Hepatocyte (in vitro differentiated cells): ENCODE data around the gene SPAG16.

Experiments used
- EZH2 ChIP-seq: fragments of 200-600 bp; sonication (generic); IDR thresholded peaks from 2 replicates; pipeline ENCODE4 v1.6.1; 2016; ENCODE audit warnings: antibody characterized with exemption, mild to moderate bottlenecking, borderline replicate concordance
- EZH2phosphoT487 ChIP-seq: fragments of 200-600 bp; sonication (generic); IDR thresholded peaks from one replicate; pipeline ENCODE4 v1.6.1; 2018; ENCODE audit warnings: antibody characterized with exemption, mild to moderate bottlenecking, low read depth, moderate library complexity; ENCODE audit not compliant: unreplicated experiment, severe bottlenecking
- TF ChIP-seq, protein P1 (sequence below): fragments of 200-600 bp; sonication (generic); IDR thresholded peaks from 2 replicates; pipeline ENCODE4 v1.5.1; 2016; ENCODE audit warnings: antibody characterized with exemption, mild to moderate bottlenecking; ENCODE audit not compliant: poor library complexity

GRCh38 chr2:214361116-214361515, 1076.9 kb downstream of the SPAG16 start:
- TF ChIP-seq, protein P1, sequence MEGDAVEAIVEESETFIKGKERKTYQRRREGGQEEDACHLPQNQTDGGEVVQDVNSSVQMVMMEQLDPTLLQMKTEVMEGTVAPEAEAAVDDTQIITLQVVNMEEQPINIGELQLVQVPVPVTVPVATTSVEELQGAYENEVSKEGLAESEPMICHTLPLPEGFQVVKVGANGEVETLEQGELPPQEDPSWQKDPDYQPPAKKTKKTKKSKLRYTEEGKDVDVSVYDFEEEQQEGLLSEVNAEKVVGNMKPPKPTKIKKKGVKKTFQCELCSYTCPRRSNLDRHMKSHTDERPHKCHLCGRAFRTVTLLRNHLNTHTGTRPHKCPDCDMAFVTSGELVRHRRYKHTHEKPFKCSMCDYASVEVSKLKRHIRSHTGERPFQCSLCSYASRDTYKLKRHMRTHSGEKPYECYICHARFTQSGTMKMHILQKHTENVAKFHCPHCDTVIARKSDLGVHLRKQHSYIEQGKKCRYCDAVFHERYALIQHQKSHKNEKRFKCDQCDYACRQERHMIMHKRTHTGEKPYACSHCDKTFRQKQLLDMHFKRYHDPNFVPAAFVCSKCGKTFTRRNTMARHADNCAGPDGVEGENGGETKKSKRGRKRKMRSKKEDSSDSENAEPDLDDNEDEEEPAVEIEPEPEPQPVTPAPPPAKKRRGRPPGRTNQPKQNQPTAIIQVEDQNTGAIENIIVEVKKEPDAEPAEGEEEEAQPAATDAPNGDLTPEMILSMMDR = no peak
- TF ChIP-seq EZH2 (no peak), EZH2phosphoT487 (no peak)
